Measurements from ENCODE around the gene CACNA1C.
"Not testable (repeated sequence)": the region's sequence is repeated elsewhere in the genome, so short reads cannot be mapped to it uniquely, and the experiment has no call there.

Gene CACNA1C

DNA sequence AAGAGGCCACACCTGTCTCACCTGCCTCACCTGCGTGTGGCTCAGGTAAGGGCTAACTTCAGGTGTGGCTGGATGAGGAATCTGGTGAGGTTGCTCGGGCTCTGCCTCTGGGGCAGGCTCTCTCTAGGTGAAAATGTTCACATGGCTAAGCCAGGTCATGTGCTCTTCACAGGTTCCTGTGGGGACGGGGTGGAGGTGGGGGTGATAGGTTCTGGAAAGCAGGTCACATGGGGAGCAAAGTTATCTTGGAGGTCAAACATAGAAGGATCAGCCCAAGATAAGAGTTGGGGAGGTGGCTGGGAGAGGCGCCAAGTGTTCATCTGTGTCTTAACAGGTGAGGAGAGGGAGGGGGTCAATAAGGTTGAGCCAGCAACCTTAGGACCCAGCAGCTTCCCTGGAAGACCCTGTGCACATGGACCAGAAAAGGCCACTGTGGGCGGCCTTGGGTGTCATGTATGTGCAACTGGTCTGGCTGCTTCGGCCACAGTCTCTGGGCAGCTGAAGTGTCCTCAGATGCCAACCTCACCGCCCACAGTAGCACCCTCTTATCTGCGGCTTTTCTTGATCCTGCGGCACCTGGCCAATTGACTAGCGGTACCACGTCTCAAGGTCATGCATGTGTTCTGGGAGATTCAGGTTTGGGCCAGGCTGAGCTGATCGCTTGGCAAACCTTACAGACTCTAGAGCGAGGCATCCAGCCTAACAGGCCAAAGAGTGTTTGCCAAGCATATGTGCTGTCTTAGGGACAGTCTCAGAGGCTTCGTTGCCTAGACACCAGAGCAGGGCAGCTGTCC lies 60.5 kb downstream of the CACNA1C start:
- peak in 1 of 2 experiments; percentile 8 for DNase-seq

DNA sequence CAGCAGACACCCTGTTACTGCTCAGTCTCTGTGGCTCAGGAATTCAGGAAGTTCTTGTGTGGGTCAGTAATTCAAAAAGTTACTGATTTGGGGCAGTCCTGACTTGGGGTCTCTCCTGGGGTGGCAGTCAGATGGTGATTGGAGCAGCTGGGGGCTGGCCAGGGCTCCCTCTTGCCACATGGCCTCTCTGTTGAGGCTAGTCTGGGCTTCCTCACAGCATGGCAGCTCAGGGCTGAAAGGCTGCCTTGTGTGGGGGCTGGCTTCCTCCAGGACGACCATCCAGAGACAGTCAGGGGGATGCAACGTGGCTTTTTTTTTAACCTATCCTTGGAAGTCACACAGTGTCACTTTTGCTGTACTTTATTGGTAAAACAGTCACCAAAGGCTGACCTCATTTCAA lies 61.3 kb downstream of the CACNA1C start:
- no peak for DNase-seq

DNA sequence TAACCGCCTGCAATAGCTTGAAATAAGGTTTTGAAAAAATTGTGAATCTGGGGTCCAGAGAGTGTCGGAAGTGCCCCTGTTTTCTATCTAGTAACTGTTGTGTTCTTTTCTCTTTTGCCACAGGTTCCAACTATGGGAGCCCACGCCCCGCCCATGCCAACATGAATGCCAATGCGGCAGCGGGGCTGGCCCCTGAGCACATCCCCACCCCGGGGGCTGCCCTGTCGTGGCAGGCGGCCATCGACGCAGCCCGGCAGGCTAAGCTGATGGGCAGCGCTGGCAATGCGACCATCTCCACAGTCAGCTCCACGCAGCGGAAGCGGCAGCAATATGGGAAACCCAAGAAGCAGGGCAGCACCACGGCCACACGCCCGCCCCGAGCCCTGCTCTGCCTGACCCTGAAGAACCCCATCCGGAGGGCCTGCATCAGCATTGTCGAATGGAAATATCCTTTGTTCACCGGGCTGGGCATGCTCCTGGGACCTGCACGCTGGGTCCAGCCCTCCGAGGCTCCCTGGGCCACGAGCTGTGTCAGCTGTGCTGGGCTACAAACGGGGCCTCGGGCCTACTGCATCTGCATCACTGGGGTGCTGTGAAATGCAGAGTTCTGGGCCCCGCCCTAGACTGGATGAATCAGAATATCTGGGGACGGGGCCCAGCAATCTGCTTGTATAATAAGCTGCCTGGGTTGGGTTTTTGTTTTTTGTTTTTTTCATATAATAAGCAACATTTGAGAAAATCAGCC lies 62.5 kb downstream of the CACNA1C start:
- DNase-seq = no peak

DNA sequence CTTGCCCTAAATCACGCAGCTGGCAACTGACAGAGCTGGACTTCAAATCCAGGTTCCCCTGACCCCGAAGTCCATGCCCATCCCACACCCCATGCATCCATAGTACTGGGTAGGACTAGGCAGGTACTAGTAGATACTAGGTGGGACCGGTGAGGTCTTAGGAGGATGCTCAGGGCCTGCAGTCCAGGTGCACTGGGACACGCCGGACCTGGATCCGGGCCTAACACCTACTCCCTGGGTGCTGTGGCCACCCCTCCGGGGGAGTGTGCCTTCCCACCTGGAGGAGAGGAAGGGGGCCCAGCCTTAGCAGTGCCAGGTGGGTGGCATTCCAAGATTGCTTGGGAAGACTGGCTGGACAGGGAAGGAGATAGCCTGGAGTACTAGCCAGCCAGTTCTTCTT lies 64.8 kb downstream of the CACNA1C start:
- no peak for DNase-seq

DNA sequence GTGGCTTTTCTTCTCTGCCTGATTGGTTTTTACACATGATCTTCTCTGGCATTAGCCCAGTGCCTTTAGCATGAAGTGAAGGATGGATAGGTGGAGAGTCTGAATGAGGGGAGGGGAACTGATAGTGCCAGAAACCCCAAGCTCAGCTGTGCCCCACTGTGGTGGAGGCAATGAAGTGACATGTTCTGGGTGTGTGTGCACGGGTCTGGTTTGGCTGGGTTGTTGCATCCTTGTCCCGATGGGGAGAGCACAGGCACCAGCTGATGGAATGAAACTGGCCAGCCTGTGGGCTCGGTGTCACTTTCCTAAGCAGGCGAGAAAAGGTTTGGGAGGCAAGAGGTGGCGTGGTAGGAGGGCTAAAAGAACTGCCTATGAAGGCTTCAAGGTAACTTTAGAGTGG lies 65.3 kb downstream of the CACNA1C start:
- no peak for DNase-seq

DNA sequence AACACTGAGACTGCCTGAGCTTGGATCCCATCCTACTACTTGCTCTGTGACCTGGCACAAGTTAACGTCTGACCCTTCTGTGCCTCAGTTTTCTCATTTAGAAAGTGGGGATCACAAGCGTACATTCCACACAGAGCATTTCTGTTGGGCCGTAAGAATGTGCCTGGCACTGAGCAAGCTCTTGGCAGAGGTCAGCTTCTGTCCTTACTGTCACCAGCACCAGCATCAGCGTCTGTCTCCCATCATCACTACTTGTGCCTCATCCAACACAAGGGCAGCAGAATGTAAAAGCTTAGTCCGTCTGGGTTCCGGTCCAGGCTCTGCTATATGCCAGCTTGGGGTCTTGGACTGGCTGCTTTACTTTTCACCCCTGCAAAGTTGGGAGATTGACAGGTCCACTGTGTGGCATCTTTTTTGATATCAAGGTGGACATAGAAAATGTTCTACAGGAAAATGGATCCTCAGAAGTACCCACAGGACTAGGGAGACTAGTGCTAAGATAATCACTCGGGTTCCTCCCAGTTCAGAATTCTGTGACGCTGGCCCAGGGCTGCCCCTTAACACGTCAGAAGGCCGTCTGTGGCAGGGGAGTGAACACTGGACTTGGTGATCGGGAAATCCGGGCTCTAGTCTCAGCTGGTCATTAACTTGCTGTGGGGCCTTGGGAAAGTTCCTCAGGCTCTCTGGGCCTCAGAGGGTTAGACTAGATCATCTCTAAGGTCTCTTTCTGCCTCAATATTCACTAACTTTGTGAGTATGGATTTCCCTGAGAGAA lies 65.9 kb downstream of the CACNA1C start:
- DNase-seq = no peak

DNA sequence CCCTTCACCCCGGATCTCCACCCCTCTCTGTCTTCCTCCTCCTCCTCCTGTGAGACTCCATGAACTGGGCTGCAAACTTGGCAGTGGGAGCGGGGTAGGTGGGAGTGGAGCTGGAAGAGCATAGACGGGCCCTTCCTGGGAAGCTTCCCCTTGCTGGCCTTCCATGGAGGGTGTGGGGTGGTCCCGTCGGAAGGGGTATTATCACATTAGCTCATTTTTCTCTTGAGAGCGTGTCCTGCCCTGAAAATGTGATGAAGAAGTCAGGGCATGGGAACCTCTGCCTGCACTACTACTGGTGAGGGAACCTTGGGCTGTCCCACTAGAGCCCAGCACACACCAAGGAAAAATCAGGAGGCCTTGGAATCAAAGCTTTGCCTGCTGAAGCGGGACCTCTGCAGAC lies 66.5 kb downstream of the CACNA1C start:
- no peak for DNase-seq

DNA sequence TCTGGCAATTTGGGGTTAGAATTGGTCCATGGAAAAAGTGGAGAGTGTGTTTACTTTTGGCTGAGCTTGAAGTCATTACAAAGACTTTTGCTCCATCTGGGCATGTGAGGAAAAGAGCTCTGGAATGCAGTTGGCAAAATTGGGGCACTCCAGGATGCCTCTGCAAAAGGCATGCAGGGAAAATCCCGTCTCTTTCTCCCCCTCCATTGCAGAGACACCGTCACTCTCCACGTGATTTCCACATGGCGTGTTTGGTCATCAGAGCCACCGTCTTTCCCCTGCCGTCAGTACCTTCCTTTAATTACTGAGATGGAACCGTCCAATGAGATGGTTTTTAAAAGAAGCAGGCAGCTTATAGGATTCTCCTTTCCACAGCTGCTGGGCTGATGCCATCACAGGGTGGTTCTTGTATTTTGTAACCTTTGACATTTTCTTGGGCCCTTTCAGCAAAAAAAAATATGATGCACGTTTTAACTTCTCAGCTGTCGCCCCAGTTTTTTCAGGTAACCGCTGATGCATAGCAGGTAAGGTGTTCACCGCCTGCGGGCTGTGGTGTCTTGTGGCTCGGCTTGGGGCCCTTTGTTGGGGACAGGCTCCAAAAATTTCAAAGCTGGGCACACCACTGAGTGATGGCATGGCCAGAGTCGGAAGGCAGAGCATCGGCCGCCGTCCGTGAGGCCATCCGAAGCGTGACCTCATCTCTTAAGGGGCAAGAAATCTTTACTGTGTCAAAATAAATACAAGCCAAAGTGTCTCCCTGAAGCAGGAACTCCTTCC lies 68.4 kb downstream of the CACNA1C start:
- no peak for DNase-seq

DNA sequence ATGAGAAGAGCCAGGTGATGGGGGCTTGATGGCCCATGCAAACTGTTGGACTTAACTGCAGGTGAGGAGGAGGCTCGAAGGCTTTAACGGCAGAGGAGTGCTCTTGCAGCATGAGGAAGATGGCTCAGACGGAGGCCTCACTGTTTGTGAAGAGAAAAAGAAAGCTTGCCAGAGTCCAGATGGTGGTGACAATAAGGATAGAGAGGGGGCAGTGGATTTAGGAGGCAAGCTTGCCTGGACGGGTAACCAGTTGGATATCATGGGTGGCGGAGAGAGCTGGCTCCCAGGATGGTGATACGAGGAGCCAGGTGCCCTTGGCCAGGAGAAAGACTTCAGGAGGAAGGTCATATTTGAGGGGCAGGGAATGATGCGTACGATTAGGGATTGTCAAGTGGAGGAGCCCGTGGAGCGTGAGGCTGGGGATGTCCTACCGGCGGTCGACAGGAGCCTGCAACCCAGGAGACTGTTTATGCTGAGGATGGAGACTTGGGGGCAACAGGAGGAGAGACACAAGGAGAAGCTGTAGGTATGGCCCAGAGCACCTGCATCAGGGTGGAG lies 71.8 kb downstream of the CACNA1C start:
- DNase-seq = no peak

DNA sequence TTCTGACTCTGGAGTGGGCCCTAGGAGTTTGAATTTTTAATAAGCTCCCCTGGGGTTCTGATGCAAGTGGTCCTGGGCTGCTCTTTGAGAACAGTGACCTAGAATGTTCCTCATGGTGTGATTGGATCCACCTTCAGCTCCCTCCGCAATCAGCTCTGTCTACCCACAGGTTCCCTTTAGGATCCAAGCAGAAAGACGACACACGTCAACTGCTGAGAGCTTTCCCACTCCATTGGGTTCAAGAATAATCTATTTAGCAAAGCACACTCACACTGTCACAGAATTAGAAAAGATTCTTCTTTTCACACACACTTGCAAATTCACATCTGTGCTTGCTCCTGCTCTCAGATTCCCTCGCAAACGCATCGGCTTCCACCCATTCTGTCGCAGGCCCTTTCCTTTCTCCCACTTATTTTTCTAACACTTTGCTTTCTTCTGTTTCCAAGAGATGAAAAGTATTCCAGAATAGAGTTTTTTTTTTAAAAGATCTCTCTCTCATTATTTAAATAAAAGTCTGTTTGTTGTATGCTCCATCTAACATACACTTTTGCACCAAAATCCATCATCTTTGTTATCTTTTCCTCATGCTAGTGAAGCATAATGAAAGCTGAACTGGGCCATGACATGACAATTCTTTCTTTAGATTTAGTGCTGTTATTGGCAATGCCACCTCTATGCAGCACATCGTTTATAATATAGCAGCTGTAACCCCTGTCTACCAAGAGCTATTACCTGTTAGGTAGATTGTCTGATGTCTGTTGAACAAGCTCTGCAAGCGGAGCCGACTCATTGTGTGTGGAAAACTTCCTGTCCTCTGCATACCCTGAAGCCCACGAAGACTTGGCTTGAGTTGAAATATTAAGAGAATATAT lies 73.1 kb downstream of the CACNA1C start:
- no peak for DNase-seq

DNA sequence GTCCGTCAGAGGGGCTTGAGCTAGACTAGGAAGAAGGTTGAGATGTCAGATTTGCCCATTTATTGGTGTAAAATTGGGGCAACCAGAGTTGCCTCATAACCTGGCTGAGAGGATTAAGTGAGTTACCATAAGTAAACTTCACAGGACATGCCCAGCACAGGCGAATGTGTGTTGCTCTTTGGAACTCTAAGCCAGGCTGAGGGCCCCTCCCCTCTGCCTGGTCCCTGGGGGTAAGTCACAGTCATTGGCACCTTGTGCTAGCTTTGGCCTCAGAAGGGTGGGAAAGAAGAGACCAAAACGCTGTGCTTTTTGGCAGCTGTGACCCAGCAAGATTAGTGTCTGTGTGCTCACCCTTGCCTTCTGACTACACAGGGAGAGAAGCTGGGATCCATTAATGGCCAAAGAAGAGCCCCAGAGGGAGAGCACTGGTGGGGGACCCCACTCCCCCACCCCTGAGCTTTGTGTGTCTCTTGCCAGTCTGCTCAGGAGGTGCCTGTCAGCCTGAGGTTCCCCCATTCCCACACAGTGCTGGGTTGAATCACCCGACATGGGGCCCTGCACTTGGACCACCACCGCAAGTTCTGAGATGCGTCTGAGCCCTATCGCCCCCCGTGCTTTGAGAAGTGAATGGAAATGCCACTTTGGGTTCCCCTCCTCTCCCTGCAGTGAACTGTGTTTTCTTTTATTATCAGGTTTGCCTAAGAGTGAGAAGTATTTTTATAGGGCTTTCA lies 74.1 kb downstream of the CACNA1C start:
- no peak for DNase-seq

DNA sequence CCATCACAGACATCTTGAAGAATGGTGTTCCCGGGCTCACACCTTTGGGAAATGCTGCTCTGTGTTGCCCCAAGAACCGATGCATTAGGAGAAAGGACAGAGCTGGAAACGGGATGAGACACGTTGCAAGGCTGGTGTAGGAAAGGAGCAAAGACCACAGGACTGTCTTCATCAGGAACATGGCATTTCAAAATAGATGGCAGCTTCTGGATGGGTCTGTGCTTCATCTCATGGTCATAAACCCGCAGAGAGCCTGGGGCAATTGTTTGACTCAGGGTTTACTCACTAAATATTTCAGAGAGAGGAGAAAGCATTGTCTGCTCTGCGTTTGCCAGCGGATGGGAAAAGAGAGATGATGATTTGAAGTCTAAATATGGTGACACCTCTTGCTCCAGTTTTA lies 76.3 kb downstream of the CACNA1C start:
- DNase-seq = no peak

DNA sequence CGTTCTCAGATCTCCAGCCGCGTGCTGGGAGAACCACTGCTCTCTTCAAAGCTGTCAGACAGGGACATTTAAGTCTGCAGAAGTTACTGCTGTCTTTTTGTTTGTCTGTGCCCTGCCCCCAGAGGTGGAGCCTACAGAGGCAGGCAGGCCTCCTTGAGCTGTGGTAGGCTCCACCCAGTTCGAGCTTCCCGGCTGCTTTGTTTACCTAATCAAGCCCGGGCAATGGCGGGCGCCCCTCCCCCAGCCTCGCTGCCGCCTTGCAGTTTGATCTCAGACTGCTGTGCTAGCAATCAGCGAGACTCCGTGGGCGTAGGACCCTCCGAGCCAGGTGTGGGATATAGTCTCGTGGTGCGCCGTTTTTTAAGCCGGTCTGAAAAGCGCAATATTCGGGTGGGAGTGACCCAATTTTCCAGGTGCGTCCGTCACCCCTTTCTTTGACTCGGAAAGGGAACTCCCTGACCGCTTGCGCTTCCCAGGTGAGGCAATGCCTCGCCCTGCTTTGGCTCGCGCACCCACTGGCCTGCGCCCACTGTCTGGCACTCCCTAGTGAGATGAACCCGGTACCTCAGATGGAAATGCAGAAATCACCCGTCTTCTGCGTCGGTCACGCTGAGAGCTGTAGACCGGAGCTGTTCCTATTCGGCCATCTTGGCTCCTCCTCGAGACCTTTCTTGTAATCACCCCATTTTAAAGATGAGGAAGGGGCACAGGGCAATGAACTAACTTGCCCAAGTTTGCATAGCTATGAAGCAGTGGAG lies 83.1 kb downstream of the CACNA1C start:
- not testable (repeated sequence) for DNase-seq

DNA sequence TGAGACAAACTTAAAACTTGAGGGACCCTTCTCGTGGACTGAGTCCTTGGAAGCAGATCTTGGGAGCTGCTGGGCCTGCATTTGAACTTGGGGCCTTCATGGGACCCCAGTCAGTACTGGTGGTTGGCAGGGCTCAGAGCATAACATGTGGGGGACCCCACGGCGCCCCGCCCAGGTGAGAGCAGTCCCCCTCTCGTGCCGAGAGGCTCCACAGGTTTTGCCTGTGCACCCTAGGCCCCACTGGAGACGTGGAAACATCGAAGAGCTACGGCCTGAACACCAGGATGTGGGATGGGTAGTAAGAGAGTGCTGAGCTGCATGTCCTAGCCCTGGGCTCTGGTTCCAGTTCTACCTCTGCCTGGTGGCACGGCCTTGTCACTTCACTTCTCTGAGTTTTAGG lies 84.1 kb downstream of the CACNA1C start:
- no peak for DNase-seq

DNA sequence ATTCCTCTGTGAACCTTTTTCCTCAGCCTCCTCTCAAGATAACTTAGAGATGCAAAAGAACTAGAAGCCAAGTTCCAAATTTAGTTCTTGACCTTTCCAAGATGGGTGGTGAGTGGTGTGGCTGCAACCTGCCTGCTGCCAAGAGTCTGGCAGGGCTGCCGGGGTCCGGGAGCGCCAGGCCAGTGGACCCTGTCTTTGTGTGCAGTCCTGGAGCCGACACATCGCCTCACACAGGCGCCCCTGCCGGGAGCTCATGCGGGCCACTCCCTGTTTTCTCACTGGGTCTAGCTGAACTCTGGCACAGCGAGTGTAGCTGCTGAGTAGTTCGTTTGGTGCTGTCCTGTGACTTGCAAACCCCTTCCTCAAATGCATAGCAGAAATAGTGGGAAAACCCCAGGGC lies 84.9 kb downstream of the CACNA1C start:
- no peak for DNase-seq

DNA sequence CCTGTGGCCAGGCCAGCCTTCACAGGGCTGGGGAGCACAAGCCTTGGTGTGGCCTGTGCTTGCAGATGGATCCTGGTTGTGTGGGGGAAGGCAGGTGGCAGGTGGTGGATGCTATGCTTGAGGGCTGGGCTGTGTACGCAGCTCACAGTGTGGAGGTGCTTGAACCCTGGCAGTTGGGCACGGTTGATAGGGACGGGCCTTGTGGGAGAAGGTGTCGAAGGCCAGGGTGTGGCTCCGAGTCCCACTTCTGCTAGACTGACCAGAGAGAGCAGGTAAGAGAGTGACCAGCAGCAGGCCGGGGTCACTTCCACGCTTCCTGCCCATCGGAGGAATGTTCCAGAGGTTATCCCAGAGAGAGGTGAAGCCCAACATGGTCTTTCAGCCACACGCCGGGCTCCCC lies 85.5 kb downstream of the CACNA1C start:
- no peak for DNase-seq

DNA sequence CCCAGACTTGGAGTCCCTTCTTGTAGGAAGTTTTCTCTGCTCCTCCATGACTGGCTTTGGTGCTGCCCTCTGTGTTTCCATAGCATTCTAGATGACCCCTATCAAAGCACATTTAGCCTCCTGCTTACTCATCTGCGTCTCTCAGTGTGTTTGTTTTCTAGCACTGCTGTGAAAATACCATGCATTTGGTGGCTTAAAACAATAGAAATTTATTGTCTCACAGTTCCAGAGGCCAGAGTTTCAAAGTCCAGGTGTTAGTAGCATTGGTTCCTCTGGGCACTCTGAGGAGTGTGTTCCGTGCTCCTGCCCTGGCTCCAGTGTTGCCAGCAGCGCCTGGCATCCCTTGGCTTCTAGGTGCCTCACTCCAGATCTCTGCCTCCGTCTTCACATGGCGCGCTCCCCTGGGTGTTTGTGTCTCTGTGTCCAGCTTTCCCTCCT lies 86.1 kb downstream of the CACNA1C start:
- no peak for DNase-seq

DNA sequence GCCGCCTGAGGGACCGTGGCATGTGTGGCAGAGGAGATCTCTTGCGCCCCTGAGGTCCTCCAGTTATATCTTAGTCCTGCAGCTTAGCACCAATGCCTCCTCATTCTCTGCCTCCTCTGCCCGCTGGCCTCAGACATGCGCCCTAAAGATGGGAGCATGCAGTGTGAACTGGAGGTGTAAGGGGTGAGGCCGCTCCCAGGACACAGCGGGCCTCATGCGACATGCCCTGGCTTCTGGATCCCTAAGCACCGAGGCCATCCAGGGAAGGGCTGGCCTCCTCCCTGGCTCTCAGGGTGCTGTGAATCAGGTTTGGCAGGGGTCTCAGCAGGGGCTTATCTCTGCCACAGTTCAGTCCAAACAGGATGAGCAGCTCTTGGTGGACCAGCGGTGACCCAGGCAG lies 86.9 kb downstream of the CACNA1C start:
- DNase-seq = no peak

DNA sequence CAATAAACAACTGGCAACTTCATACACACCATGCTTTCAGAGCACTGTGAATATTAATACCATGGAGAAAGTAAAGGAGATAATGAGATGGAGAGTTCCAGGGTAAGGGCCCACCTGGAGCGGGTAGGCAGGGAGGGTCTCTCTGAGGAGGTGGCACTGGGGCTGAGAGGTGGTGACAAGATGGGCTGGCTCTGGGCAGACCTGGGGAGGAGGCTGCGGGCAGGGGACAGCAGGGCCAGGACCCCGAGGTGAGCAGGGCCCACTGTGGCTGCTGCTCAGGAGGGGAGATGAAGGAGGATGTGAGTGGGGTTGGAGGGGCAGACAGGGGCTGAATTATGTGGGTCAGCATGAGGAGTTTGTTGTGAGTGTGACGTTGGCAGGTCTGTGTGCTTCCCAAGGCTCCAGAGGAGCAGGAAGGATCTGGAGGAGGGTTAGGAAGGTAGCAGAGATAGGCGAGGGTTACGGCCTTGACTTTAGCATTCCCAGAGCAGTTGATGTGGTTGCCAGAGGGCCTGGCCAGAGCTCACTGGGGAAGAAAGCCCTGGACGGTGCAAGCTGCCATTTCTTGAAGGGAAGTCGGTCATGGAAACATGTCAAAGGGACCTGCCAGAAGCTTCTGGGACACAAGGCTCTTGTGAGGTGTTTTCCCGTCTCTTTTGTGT lies 88.2 kb downstream of the CACNA1C start:
- no peak for DNase-seq

Data from NCI-H524 (cell line).